ENCODE data around the gene CD81.

CD81 gene

GRCh38 chr11:2421996-2422395 is 44.9 kb downstream of the CD81 start:
- no peak for DNase-seq (ENCODE audit: low read depth, low spot score)
- TF ChIP-seq CTCF (IDR thresholded peaks at IDR 0.05; ENCODE audit: low read depth, low read length) = no peak
- no peak overlapping the region for H3K4me3 ChIP-seq (ENCODE audit: low read depth, low read length)
- in situ Hi-C loops (cut with HindIII; ENCODE audit: low sequenced_read_pairs) = no loop called here

GRCh38 chr11:2422461-2423156 is 45.5 kb downstream of the CD81 start:
- no peak for DNase-seq (ENCODE audit: low read depth, low spot score)
- no peak for TF ChIP-seq CTCF (IDR thresholded peaks at IDR 0.05; ENCODE audit: low read depth, low read length)
- in situ Hi-C loops (cut with HindIII; ENCODE audit: low sequenced_read_pairs) = no loop called here
- no peak overlapping the region for H3K4me3 ChIP-seq (ENCODE audit: low read depth, low read length)

GRCh38 chr11:2423157-2424025 is 46.3 kb downstream of the CD81 start:
- DNase-seq (ENCODE audit: low read depth, low spot score) = no peak
- TF ChIP-seq CTCF (IDR thresholded peaks at IDR 0.05; ENCODE audit: low read depth, low read length) = no peak
- in situ Hi-C loops (cut with HindIII; ENCODE audit: low sequenced_read_pairs) = no loop called here
- H3K4me3 ChIP-seq (ENCODE audit: low read depth, low read length) = no peak overlapping the region

GRCh38 chr11:2424811-2425495 is 47.8 kb downstream of the CD81 start:
- no peak for TF ChIP-seq CTCF (IDR thresholded peaks at IDR 0.05; ENCODE audit: low read depth, low read length)
- DNase-seq (ENCODE audit: low read depth, low spot score) = no peak
- in situ Hi-C loops (cut with HindIII; ENCODE audit: low sequenced_read_pairs) = no loop called here
- no peak overlapping the region for H3K4me3 ChIP-seq (ENCODE audit: low read depth, low read length)

- no peak for TF ChIP-seq CTCF (IDR thresholded peaks at IDR 0.05; ENCODE audit: low read depth, low read length)
- in situ Hi-C loops (cut with HindIII; ENCODE audit: low sequenced_read_pairs) = no loop called here
- DNase-seq (ENCODE audit: low read depth, low spot score) = no peak
- H3K4me3 ChIP-seq (ENCODE audit: low read depth, low read length) = no peak overlapping the region
Measured at GRCh38 chr11:2425506-2425905, 48.4 kb downstream of the CD81 start.

GRCh38 chr11:2426221-2426620 is 49.1 kb downstream of the CD81 start:
- DNase-seq (ENCODE audit: low read depth, low spot score) = no peak
- in situ Hi-C loops (cut with HindIII; ENCODE audit: low sequenced_read_pairs) = no loop called here
- TF ChIP-seq CTCF (IDR thresholded peaks at IDR 0.05; ENCODE audit: low read depth, low read length) = no peak
- H3K4me3 ChIP-seq (ENCODE audit: low read depth, low read length) = no peak overlapping the region

Data from astrocyte of the spinal cord (primary cell).